SK-N-SH treated with all-trans-retinoic acid at 6 μM for 48 hours (cell line): ENCODE results near the gene NPBWR2.

Experiments used
- ATAC-seq: fragments of 200-7000 bp; cut with Tn5 transposase; 3 replicates; pipeline ENCODE4 v1.9.1; 2020; ENCODE audit warnings: mild to moderate bottlenecking, moderate library complexity
- ARNTL ChIP-seq: fragments of 450-650 bp; formaldehyde crosslinking; IDR thresholded peaks from 2 replicates; pipeline ENCODE4 v1.5.0; 2020; ENCODE audit warnings: low read depth, mild to moderate bottlenecking, moderate library complexity, borderline replicate concordance
- CSDC2 ChIP-seq: fragments of 250-450 bp; sonication (Bioruptor Pico); IDR thresholded peaks from 2 replicates; pipeline ENCODE4 v1.5.0; 2020; ENCODE audit warnings: mild to moderate bottlenecking, moderate library complexity
- ESRRG ChIP-seq: fragments of 250-450 bp; sonication (Bioruptor Pico); IDR thresholded peaks from 2 replicates; pipeline ENCODE4 v1.6.1; 2021; ENCODE audit warnings: mild to moderate bottlenecking
- GLIS3 ChIP-seq: fragments of 250-450 bp; sonication (Bioruptor Pico); IDR thresholded peaks from 2 replicates; pipeline ENCODE4 v1.5.0; 2020; ENCODE audit warnings: mild to moderate bottlenecking, moderate library complexity
- ISL1 ChIP-seq: fragments of 250-450 bp; sonication (Bioruptor Pico); IDR thresholded peaks from 2 replicates; pipeline ENCODE4 v2.1.2; 2022; ENCODE audit warnings: mild to moderate bottlenecking, moderate library complexity
- OSR1 ChIP-seq: fragments of 250-450 bp; sonication (Bioruptor Pico); IDR thresholded peaks from 2 replicates; pipeline ENCODE4 v1.8.0; 2022; ENCODE audit warnings: moderate library complexity, mild to moderate bottlenecking, inconsistent platforms
- PPARA ChIP-seq: fragments of 250-450 bp; sonication (Bioruptor Pico); IDR thresholded peaks from 2 replicates; pipeline ENCODE4 v1.5.0; 2020; ENCODE audit warnings: mild to moderate bottlenecking, borderline replicate concordance
- RARB ChIP-seq: fragments of 250-450 bp; sonication (Bioruptor Pico); IDR thresholded peaks from 2 replicates; pipeline ENCODE4 v1.8.0; 2021; ENCODE audit warnings: mild to moderate bottlenecking, moderate library complexity
- TCF4 ChIP-seq: fragments of 250-450 bp; sonication (Bioruptor Pico); IDR thresholded peaks from 2 replicates; pipeline ENCODE4 v1.8.0; 2021; ENCODE audit warnings: mild to moderate bottlenecking, moderate library complexity, borderline replicate concordance
- TOX ChIP-seq: fragments of 250-450 bp; sonication (Bioruptor Pico); IDR thresholded peaks from 2 replicates; pipeline ENCODE4 v1.8.0; 2021; ENCODE audit warnings: mild to moderate bottlenecking, moderate library complexity, borderline replicate concordance
- ZC3H10 ChIP-seq: fragments of 250-450 bp; sonication (Bioruptor Pico); IDR thresholded peaks from 2 replicates; pipeline ENCODE4 v1.5.1; 2021; ENCODE audit warnings: mild to moderate bottlenecking, moderate library complexity
- ZFP3 ChIP-seq: fragments of 250-450 bp; sonication (Bioruptor Pico); IDR thresholded peaks from 2 replicates; pipeline ENCODE4 v1.5.0; 2020; ENCODE audit warnings: mild to moderate bottlenecking, moderate library complexity
- ZFP30 ChIP-seq: fragments of 450-650 bp; formaldehyde crosslinking; IDR thresholded peaks from 2 replicates; pipeline ENCODE4 v1.5.0; 2022; ENCODE audit warnings: mild to moderate bottlenecking, moderate library complexity
- ZNF565 ChIP-seq: fragments of 450-650 bp; formaldehyde crosslinking; conservative IDR thresholded peaks from 2 replicates; pipeline ENCODE4 v1.5.0; 2020; ENCODE audit warnings: low read depth, mild to moderate bottlenecking, moderate library complexity
- ZNF70 ChIP-seq: fragments of 450-650 bp; formaldehyde crosslinking; IDR thresholded peaks from 2 replicates; pipeline ENCODE4 v1.5.0; 2020; ENCODE audit warnings: mild to moderate bottlenecking, moderate library complexity
- ZNF8 ChIP-seq: fragments of 450-650 bp; formaldehyde crosslinking; IDR thresholded peaks from 2 replicates; pipeline ENCODE4 v1.5.0; 2020; ENCODE audit warnings: mild to moderate bottlenecking, moderate library complexity
- TF ChIP-seq, protein P1 (sequence below): fragments of 250-450 bp; sonication (Bioruptor Pico); IDR thresholded peaks from 2 replicates; pipeline ENCODE4 v1.8.0; 2020; ENCODE audit warnings: mild to moderate bottlenecking, moderate library complexity, borderline replicate concordance
- TF ChIP-seq, protein P2 (sequence below): fragments of 250-450 bp; sonication (Bioruptor Pico); IDR thresholded peaks from 2 replicates; pipeline ENCODE4 v1.5.1; 2021; ENCODE audit warnings: mild to moderate bottlenecking, moderate library complexity
- TF ChIP-seq, protein P3 (sequence below): fragments of 250-450 bp; sonication (Bioruptor Pico); IDR thresholded peaks from 2 replicates; pipeline ENCODE4 v1.8.0; 2021; ENCODE audit warnings: low read depth, mild to moderate bottlenecking, moderate library complexity, borderline replicate concordance
- TF ChIP-seq, protein P4 (sequence below): fragments of 250-450 bp; sonication (Bioruptor Pico); IDR thresholded peaks from 2 replicates; pipeline ENCODE4 v1.5.0; 2020; ENCODE audit warnings: mild to moderate bottlenecking, moderate library complexity

Gene NPBWR2

DNA sequence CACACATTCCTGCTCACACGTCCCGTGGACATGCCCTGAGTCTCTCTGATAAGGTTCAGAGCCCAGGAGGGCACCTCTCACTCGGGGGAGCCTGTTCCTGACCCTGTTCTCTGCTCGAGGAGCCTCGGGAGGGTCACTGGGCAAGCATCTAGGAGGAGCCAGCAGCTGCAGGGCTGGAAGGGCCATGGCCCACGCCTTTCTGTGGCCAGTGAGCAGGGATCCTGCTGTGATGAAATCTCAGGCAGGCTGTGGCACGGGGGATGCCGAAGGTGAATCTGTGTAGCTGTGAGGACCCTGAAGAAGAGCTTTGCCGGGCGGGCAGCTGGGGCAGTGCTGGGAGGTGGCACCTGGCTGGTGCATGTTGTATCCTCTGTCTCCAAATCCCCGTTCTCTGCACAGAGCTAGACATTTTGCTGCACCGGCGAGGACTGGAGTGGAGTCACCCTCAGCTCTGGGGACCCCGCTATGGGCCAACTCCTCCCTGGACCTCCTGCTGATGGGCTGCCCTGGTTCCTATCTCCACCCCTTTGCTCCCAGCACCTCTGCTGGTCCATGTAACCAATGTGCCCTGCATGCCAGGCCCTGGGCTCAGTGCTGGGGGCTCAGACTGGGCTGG, 7.1 kb upstream of the NPBWR2 start (continued):
- TF ChIP-seq, protein P1, sequence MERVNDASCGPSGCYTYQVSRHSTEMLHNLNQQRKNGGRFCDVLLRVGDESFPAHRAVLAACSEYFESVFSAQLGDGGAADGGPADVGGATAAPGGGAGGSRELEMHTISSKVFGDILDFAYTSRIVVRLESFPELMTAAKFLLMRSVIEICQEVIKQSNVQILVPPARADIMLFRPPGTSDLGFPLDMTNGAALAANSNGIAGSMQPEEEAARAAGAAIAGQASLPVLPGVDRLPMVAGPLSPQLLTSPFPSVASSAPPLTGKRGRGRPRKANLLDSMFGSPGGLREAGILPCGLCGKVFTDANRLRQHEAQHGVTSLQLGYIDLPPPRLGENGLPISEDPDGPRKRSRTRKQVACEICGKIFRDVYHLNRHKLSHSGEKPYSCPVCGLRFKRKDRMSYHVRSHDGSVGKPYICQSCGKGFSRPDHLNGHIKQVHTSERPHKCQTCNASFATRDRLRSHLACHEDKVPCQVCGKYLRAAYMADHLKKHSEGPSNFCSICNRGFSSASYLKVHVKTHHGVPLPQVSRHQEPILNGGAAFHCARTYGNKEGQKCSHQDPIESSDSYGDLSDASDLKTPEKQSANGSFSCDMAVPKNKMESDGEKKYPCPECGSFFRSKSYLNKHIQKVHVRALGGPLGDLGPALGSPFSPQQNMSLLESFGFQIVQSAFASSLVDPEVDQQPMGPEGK (CRISPR knock-in tag), result no peak
- TF ChIP-seq ZNF565, result no peak

DNA sequence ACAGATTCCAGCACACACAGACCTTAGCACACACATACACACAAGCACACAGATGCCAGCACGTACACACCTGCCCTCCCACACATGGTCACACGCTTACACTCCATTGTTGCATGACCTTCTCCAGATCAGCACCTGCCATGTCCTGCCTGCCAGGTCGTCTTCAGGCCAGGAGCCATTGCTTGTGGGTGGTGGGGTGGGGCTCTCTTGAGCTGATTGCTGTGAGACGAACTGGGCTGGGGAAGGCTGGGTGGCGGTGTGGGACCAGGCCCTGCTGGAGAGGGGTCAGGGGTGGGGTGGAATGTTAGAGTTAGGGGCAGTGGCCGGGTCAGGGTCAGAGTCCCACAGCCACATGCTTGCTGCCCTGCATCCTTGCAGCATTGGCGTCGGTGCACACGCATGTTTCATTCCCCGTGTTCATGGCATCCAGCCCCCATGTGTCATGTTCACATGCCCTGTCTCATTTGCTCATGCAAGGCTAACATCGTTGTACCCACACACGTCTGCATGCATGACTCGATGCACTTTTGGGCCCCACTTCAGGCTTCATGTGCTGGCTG, 6.5 kb upstream of the NPBWR2 start:
- ATAC-seq, result no peak
- TF ChIP-seq CSDC2, result no peak
- no peak for TF ChIP-seq ZNF565
- TF ChIP-seq, protein P1 (CRISPR knock-in tag), result no peak
- no peak for TF ChIP-seq ZC3H10 (CRISPR knock-in tag)
- TF ChIP-seq PPARA (CRISPR knock-in tag), result no peak
- no peak for TF ChIP-seq ISL1 (CRISPR knock-in tag)
- no peak for TF ChIP-seq RARB (CRISPR knock-in tag)
- TF ChIP-seq, protein P2, sequence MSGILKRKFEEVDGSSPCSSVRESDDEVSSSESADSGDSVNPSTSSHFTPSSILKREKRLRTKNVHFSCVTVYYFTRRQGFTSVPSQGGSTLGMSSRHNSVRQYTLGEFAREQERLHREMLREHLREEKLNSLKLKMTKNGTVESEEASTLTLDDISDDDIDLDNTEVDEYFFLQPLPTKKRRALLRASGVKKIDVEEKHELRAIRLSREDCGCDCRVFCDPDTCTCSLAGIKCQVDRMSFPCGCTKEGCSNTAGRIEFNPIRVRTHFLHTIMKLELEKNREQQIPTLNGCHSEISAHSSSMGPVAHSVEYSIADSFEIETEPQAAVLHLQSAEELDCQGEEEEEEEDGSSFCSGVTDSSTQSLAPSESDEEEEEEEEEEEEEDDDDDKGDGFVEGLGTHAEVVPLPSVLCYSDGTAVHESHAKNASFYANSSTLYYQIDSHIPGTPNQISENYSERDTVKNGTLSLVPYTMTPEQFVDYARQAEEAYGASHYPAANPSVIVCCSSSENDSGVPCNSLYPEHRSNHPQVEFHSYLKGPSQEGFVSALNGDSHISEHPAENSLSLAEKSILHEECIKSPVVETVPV (CRISPR knock-in tag), result no peak
- TF ChIP-seq ZNF70 (CRISPR knock-in tag), result no peak
- no peak for TF ChIP-seq ARNTL (CRISPR knock-in tag)
- TF ChIP-seq, protein P3, sequence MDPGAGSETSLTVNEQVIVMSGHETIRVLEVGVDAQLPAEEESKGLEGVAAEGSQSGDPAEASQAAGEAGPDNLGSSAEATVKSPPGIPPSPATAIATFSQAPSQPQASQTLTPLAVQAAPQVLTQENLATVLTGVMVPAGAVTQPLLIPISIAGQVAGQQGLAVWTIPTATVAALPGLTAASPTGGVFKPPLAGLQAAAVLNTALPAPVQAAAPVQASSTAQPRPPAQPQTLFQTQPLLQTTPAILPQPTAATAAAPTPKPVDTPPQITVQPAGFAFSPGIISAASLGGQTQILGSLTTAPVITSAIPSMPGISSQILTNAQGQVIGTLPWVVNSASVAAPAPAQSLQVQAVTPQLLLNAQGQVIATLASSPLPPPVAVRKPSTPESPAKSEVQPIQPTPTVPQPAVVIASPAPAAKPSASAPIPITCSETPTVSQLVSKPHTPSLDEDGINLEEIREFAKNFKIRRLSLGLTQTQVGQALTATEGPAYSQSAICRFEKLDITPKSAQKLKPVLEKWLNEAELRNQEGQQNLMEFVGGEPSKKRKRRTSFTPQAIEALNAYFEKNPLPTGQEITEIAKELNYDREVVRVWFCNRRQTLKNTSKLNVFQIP (CRISPR knock-in tag), result no peak
- TF ChIP-seq ZNF8, result no peak
- no peak for TF ChIP-seq TOX (CRISPR knock-in tag)
- no peak for TF ChIP-seq ZFP3 (CRISPR knock-in tag)
- TF ChIP-seq, all 23 proteins: peak for 0

DNA sequence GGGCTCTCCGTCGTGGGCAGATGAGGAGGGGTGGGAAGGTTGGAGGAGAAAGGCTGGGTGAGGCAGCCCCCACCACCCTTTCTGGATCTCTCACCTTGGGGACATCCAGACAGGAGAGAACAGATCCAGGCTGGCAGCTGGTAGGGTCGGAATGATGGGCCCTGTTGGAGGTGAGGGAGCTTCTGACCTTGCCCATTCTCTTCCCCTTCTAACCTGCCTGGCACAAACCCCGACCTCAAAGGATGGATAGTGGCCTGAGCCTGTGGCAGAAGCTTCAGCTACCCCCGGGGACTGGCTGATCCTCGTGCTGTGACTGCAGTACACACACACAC, 6.0 kb upstream of the NPBWR2 start:
- TF ChIP-seq ZFP3 (CRISPR knock-in tag) (no peak), GLIS3 (CRISPR knock-in tag) (no peak), CSDC2 (no peak), PPARA (CRISPR knock-in tag) (no peak)
- TF ChIP-seq, protein P1 (CRISPR knock-in tag), result no peak
- ATAC-seq, result no peak

DNA sequence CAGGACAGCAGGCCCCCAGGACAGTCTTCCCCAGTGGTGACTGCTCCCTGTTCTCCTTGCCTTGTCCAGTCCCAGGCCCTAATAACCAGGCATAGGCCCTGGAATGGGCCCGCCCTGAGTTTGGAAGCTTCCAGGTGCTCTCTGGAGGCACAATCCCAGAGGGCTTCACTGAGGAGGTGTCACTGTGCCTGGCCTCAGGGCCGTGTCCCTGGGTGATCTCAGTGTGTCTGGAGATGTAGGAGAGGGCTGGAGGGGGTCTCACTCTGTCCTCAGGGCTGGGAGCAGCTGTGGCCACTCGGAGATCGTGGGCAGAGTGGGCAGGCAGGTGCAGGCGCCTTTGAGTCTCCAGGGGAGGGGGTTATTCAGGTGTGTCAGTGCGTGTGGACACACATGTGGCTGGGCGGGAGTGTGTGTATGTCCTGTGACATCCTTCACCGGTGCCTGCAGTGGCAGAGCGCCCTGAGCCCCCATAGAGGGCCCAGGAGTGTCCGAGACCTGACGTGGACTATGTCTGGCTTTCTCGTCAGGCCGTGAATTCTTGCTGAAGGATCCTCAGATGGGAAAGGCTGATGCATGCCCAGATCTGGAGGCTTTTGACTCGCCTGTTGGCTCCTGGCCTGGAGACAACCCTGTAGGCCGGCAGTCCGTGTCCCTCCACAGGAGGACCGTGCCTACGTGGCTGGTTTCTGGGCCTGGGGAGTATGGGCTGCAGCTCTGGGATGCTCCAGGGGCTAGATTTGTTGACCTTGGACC, 5.5 kb upstream of the NPBWR2 start:
- ATAC-seq, result no peak; the same call in 2 of the 3 replicates
- TF ChIP-seq, protein P4, sequence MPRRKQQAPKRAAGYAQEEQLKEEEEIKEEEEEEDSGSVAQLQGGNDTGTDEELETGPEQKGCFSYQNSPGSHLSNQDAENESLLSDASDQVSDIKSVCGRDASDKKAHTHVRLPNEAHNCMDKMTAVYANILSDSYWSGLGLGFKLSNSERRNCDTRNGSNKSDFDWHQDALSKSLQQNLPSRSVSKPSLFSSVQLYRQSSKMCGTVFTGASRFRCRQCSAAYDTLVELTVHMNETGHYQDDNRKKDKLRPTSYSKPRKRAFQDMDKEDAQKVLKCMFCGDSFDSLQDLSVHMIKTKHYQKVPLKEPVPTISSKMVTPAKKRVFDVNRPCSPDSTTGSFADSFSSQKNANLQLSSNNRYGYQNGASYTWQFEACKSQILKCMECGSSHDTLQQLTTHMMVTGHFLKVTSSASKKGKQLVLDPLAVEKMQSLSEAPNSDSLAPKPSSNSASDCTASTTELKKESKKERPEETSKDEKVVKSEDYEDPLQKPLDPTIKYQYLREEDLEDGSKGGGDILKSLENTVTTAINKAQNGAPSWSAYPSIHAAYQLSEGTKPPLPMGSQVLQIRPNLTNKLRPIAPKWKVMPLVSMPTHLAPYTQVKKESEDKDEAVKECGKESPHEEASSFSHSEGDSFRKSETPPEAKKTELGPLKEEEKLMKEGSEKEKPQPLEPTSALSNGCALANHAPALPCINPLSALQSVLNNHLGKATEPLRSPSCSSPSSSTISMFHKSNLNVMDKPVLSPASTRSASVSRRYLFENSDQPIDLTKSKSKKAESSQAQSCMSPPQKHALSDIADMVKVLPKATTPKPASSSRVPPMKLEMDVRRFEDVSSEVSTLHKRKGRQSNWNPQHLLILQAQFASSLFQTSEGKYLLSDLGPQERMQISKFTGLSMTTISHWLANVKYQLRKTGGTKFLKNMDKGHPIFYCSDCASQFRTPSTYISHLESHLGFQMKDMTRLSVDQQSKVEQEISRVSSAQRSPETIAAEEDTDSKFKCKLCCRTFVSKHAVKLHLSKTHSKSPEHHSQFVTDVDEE (CRISPR knock-in tag), result no peak
- TF ChIP-seq OSR1 (CRISPR knock-in tag) (no peak), ZNF8 (no peak), ZNF70 (CRISPR knock-in tag) (no peak), ARNTL (CRISPR knock-in tag) (no peak), RARB (CRISPR knock-in tag) (no peak), TCF4 (CRISPR knock-in tag) (no peak), ZFP30 (CRISPR knock-in tag) (no peak), CSDC2 (no peak), ESRRG (CRISPR knock-in tag) (no peak)
- TF ChIP-seq, protein P1 (CRISPR knock-in tag), result no peak
